H9 (cell line): ENCODE data around the gene CHML. TPM values are rescaled to one million over a fixed set of nuclear protein-coding genes. Genes with fewer than 3 reads are reported as not detected.

Experiments used
- DNase-seq: peaks from one replicate; pipeline ENCODE4 v3.0.0-alpha.2; 2017
- H2AFZ ChIP-seq: one replicate; pipeline ENCODE4 v1.6.1; 2013; ENCODE audit warnings: mild to moderate bottlenecking, low read length, control low read depth, moderate library complexity
- H2AK5ac ChIP-seq: 2 replicates; pipeline ENCODE4 v1.6.1; 2013; ENCODE audit warnings: low read length, control low read depth, mixed read lengths; ENCODE audit not compliant: insufficient read length
- H2BK120ac ChIP-seq: one replicate; pipeline ENCODE4 v1.6.1; 2013; ENCODE audit warnings: low read depth, mild to moderate bottlenecking, low read length, control low read depth, inconsistent platforms; ENCODE audit not compliant: poor library complexity, severe bottlenecking
- H2BK12ac ChIP-seq: 2 replicates; pipeline ENCODE4 v1.6.1; 2013; ENCODE audit warnings: low read length, control low read depth, mixed read lengths, low read depth; ENCODE audit not compliant: insufficient read length
- H2BK15ac ChIP-seq: 2 replicates; pipeline ENCODE4 v1.6.1; 2013; ENCODE audit warnings: low read depth, low read length, control low read depth
- H2BK20ac ChIP-seq: one replicate; pipeline ENCODE4 v1.6.1; 2013; ENCODE audit warnings: low read depth, mild to moderate bottlenecking, low read length, control low read depth, inconsistent platforms; ENCODE audit not compliant: poor library complexity, severe bottlenecking
- H2BK5ac ChIP-seq: 2 replicates; pipeline ENCODE4 v1.6.1; 2013; ENCODE audit warnings: low read length, control low read depth, mixed read lengths; ENCODE audit not compliant: insufficient read length
- H3K14ac ChIP-seq: 2 replicates; pipeline ENCODE4 v1.6.1; 2013; ENCODE audit warnings: low read length, control low read depth; ENCODE audit not compliant: insufficient read depth
- H3K18ac ChIP-seq: 2 replicates; pipeline ENCODE4 v1.6.1; 2013; ENCODE audit warnings: low read depth, mild to moderate bottlenecking, mixed read lengths, low read length, control low read depth; ENCODE audit not compliant: insufficient read length
- H3K23ac ChIP-seq: 2 replicates; pipeline ENCODE4 v1.6.1; 2013; ENCODE audit warnings: low read length, control low read depth, mixed read lengths, low read depth; ENCODE audit not compliant: insufficient read length
- H3K23me2 ChIP-seq: 2 replicates; pipeline ENCODE4 v1.6.1; 2013; ENCODE audit warnings: low read depth, mild to moderate bottlenecking, mixed read lengths, low read length, control low read depth; ENCODE audit not compliant: insufficient read length, poor library complexity, severe bottlenecking
- H3K27ac ChIP-seq: 2 replicates; pipeline ENCODE4 v1.5.1; 2013; ENCODE audit warnings: low read length, control low read depth, mixed read lengths, low read depth; ENCODE audit not compliant: insufficient read length
- H3K27me3 ChIP-seq: 2 replicates; pipeline ENCODE4 v1.6.1; 2013; ENCODE audit warnings: low read length, control low read depth, inconsistent platforms; ENCODE audit not compliant: insufficient read depth
- H3K4ac ChIP-seq: 2 replicates; pipeline ENCODE4 v1.6.1; 2013; ENCODE audit warnings: low read depth, mild to moderate bottlenecking, control low read depth, inconsistent platforms, low read length, moderate library complexity
- H3K4me1 ChIP-seq: 2 replicates; pipeline ENCODE4 v1.6.1; 2013; ENCODE audit warnings: low read length, control low read depth, inconsistent platforms; ENCODE audit not compliant: insufficient read depth
- H3K4me2 ChIP-seq: 2 replicates; pipeline ENCODE4 v1.6.1; 2013; ENCODE audit warnings: low read length, control low read depth, mixed read lengths; ENCODE audit not compliant: insufficient read length, insufficient read depth
- H3K56ac ChIP-seq: 2 replicates; pipeline ENCODE4 v1.6.1; 2013; ENCODE audit warnings: low read depth, mild to moderate bottlenecking, mixed read lengths, low read length, control low read depth; ENCODE audit not compliant: insufficient read length
- H3K79me1 ChIP-seq: 2 replicates; pipeline ENCODE4 v1.6.1; 2013; ENCODE audit warnings: low read depth, mild to moderate bottlenecking, moderate library complexity, low read length, control low read depth, inconsistent platforms; ENCODE audit not compliant: insufficient read depth, poor library complexity, severe bottlenecking
- H3K79me2 ChIP-seq: 2 replicates; pipeline ENCODE4 v1.6.1; 2013; ENCODE audit warnings: low read length, control low read depth, inconsistent platforms; ENCODE audit not compliant: insufficient read depth
- H3K9ac ChIP-seq: 2 replicates; pipeline ENCODE4 v1.6.1; 2013; ENCODE audit warnings: low read length, control low read depth, mixed read lengths; ENCODE audit not compliant: insufficient read length; ENCODE audit errors: extremely low read depth
- H3K9me3 ChIP-seq: one replicate; pipeline ENCODE4 v1.6.1; 2013; ENCODE audit warnings: low read depth, low read length, inconsistent platforms; ENCODE audit not compliant: control insufficient read depth
- H3T11ph ChIP-seq: one replicate; pipeline ENCODE4 v1.6.1; 2013; ENCODE audit warnings: mild to moderate bottlenecking, low read length, control low read depth, inconsistent platforms
- H4K20me1 ChIP-seq: one replicate; pipeline ENCODE4 v1.6.1; 2013; ENCODE audit not compliant: control insufficient read depth, insufficient read length, insufficient read depth
- H4K5ac ChIP-seq: 2 replicates; pipeline ENCODE4 v1.6.1; 2013; ENCODE audit warnings: low read depth, mild to moderate bottlenecking, mixed read lengths, low read length, control low read depth; ENCODE audit not compliant: insufficient read length
- H4K8ac ChIP-seq: replicated peaks from 2 replicates; pipeline ENCODE4 v1.6.1; 2013; ENCODE audit warnings: low read length, control low read depth, mixed read lengths, low read depth; ENCODE audit not compliant: insufficient read length
- H4K91ac ChIP-seq: 2 replicates; pipeline ENCODE4 v1.6.1; 2013; ENCODE audit warnings: low read depth, mild to moderate bottlenecking, moderate library complexity, mixed read lengths, low read length, control low read depth; ENCODE audit not compliant: insufficient read length
- H3K27ac Mint-ChIP-seq, 3 experiments: 2 replicates in 2 of 3; 3 replicates in 1 of 3; pipeline ENCODE4 v1.8.0; 2020 to 2021; ENCODE audit warnings: mixed read lengths in 3 of 3, mild to moderate bottlenecking in 1 of 3, moderate library complexity in 1 of 3
- H3K27me3 Mint-ChIP-seq: 2 replicates; pipeline ENCODE4 v1.8.0; 2021; ENCODE audit warnings: low read depth, mild to moderate bottlenecking, moderate library complexity, mixed read lengths
- H3K36me3 Mint-ChIP-seq, 3 experiments: 2 replicates in 2 of 3; 3 replicates in 1 of 3; pipeline ENCODE4 v1.8.0; 2020 to 2021; ENCODE audit warnings: low read depth in 3 of 3, mixed read lengths in 3 of 3; ENCODE audit not compliant: insufficient read depth in 1 of 3
- H3K4me1 Mint-ChIP-seq, 2 experiments: 2 replicates each; pipeline ENCODE4 v1.8.0; 2020; ENCODE audit warnings: mixed read lengths in 2 of 2
- H3K4me3 Mint-ChIP-seq, 2 experiments: 2 replicates in 1 of 2; 3 replicates in 1 of 2; pipeline ENCODE4 v1.8.0; 2020 to 2021; ENCODE audit warnings: mild to moderate bottlenecking in 2 of 2, mixed read lengths in 2 of 2, moderate library complexity in 1 of 2
- H3K9me3 Mint-ChIP-seq, 2 experiments: 2 replicates in 1 of 2; 3 replicates in 1 of 2; pipeline ENCODE4 v1.8.0; 2020; ENCODE audit warnings: mild to moderate bottlenecking in 2 of 2, mixed read lengths in 2 of 2, moderate library complexity in 1 of 2
- WGBS: extraction: QIAGEN DNeasy Blood & Tissue Kit; methylation state at CpG from one replicate; pipeline ENCODE4 v1.1.7; 2013; ENCODE audit warnings: missing lambda C conversion rate, low lambda C conversion rate, mixed read lengths; ENCODE audit not compliant: insufficient read length; ENCODE audit errors: extremely low coverage; 5-methylcytosine and 5-hydroxymethylcytosine counted together
- total RNA-seq: library from RNA; stranded (reverse); gene quantifications from 2 replicates; pipeline ENCODE4 v1.2.1, GENCODE V29; 2021
- TF ChIP-seq, protein P1 (sequence below): fragments of 200-600 bp; sonication (generic); conservative IDR thresholded peaks from 3 replicates; pipeline ENCODE4 v1.8.0; 2021; ENCODE audit warnings: antibody characterized with exemption, mild to moderate bottlenecking

CHML gene
- total RNA-seq, 1 experiment from 2014 or later: 45.7 TPM

DNA sequence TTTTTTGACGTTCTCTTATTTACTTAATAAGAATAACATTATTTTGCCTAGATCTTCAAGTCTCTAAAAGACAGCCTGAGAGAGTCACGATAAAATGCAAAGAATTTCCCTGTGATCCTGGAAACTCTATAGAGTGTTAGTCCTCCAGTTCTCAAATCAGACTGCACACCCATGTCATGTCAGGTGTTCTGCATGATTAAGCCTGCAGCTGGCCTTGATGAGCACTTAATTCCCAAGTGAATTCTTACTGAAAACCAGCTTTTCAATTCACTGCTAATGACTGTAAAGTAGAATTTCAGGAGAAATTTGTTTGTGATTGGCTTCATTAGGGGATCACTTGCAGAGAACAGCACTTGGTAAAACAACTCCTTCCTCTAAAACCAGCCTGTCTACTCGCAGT lies 41.9 kb downstream of the CHML start:
- no peak for DNase-seq
- no peak overlapping the region for H2BK5ac ChIP-seq
- H4K20me1 ChIP-seq: no peaks in the 10 kb centered on the region
- no peaks in the 10 kb centered on the region for H3K23me2 ChIP-seq
- H3K9me3 ChIP-seq: no peaks in the 10 kb centered on the region
- H3K27ac ChIP-seq: no peak overlapping the region
- no peak overlapping the region for H3T11ph ChIP-seq
- Mint-ChIP-seq H3K9me3 (no peaks in the 10 kb centered on the region), H3K4me1 (peaks cover 0 to 5% of the 10 kb centered on the region in 2 experiments; a peak in 2 of 4 replicates), H3K27me3 (no peaks in the 10 kb centered on the region), H3K36me3 (peaks cover 0 to 3% (median 0%) of the 10 kb centered on the region in 3 experiments; a peak in 3 of 7 replicates), H3K27ac (no peak overlapping the region), H3K4me3 (no peak overlapping the region)
- no peak overlapping the region for H2AFZ ChIP-seq
- no peak overlapping the region for H2BK20ac ChIP-seq
- H3K79me2 ChIP-seq: no peaks in the 10 kb centered on the region
- TF ChIP-seq, protein P1, sequence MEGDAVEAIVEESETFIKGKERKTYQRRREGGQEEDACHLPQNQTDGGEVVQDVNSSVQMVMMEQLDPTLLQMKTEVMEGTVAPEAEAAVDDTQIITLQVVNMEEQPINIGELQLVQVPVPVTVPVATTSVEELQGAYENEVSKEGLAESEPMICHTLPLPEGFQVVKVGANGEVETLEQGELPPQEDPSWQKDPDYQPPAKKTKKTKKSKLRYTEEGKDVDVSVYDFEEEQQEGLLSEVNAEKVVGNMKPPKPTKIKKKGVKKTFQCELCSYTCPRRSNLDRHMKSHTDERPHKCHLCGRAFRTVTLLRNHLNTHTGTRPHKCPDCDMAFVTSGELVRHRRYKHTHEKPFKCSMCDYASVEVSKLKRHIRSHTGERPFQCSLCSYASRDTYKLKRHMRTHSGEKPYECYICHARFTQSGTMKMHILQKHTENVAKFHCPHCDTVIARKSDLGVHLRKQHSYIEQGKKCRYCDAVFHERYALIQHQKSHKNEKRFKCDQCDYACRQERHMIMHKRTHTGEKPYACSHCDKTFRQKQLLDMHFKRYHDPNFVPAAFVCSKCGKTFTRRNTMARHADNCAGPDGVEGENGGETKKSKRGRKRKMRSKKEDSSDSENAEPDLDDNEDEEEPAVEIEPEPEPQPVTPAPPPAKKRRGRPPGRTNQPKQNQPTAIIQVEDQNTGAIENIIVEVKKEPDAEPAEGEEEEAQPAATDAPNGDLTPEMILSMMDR: no peak
- no peak overlapping the region for H3K23ac ChIP-seq
- no peak overlapping the region for H2BK15ac ChIP-seq
- H3K27me3 ChIP-seq: no peaks in the 10 kb centered on the region
- H3K14ac ChIP-seq: no peak overlapping the region
- no peak overlapping the region for H2AK5ac ChIP-seq
- H3K4me1 ChIP-seq: no peaks in the 10 kb centered on the region
- H3K4ac ChIP-seq: no peak overlapping the region
- H3K4me2 ChIP-seq: no peak overlapping the region
- no peak overlapping the region for H3K18ac ChIP-seq
- no peak overlapping the region for H3K56ac ChIP-seq
- no peak overlapping the region for H4K8ac ChIP-seq
- H4K5ac ChIP-seq: no peak overlapping the region
- no CpG with 5 or more reads among the region's 3 CpGs for WGBS
- H2BK120ac ChIP-seq: no peak overlapping the region
- no peak overlapping the region for H3K9ac ChIP-seq
- no peaks in the 10 kb centered on the region for H3K79me1 ChIP-seq
- no peak overlapping the region for H2BK12ac ChIP-seq
- H4K91ac ChIP-seq: no peak overlapping the region
